ENCODE data around the gene CDKN2AIPNL. TPM values are rescaled to one million over a fixed set of nuclear protein-coding genes. Genes with fewer than 3 reads are reported as not detected.

Gene CDKN2AIPNL
- total RNA-seq, 4 donors from 2014 or later: 17.9 to 19.9 (median 18.8) TPM

- Histone ChIP-seq H3K27ac (replicated peaks in 1 of 4) (no peak overlapping the region), H3K27me3 (no peaks in the 10 kb centered on the region), H3K9me3 (peaks cover 0 to 9% (median 3%) of the 10 kb centered on the region in 4 donors), H3K36me3 (no peaks in the 10 kb centered on the region), H3K4me3 (no peak overlapping the region), H3K4me1 (no peaks in the 10 kb centered on the region)
- 93% methylated on average over 2 of the region's 2 CpGs for WGBS
- DNase-seq (ENCODE audit: extremely low spot score): no peak
- intact Hi-C loops (cut with DNase I): no loop called here
- TF ChIP-seq POLR2AphosphoS5 (IDR thresholded peaks at IDR 0.05) (no peak), POLR2A (IDR thresholded peaks at IDR 0.05; ENCODE audit: low read depth) (no peak), EP300 (IDR thresholded peaks at IDR 0.05) (no peak)
- TF ChIP-seq, protein P1, sequence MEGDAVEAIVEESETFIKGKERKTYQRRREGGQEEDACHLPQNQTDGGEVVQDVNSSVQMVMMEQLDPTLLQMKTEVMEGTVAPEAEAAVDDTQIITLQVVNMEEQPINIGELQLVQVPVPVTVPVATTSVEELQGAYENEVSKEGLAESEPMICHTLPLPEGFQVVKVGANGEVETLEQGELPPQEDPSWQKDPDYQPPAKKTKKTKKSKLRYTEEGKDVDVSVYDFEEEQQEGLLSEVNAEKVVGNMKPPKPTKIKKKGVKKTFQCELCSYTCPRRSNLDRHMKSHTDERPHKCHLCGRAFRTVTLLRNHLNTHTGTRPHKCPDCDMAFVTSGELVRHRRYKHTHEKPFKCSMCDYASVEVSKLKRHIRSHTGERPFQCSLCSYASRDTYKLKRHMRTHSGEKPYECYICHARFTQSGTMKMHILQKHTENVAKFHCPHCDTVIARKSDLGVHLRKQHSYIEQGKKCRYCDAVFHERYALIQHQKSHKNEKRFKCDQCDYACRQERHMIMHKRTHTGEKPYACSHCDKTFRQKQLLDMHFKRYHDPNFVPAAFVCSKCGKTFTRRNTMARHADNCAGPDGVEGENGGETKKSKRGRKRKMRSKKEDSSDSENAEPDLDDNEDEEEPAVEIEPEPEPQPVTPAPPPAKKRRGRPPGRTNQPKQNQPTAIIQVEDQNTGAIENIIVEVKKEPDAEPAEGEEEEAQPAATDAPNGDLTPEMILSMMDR (IDR thresholded peaks at IDR 0.05): no peak
Observed at GRCh38 chr5:134420343-134420742, 8.7 kb upstream of the CDKN2AIPNL start.

- no peaks in the 10 kb centered on the region for H3K4me1 ChIP-seq
- intact Hi-C loops (cut with DNase I): no loop called here
- peaks cover 0 to 9% (median 3%) of the 10 kb centered on the region in 4 donors for H3K9me3 ChIP-seq
- H3K27me3 ChIP-seq: no peaks in the 10 kb centered on the region
- no peak overlapping the region for H3K4me3 ChIP-seq
- H3K36me3 ChIP-seq: no peaks in the 10 kb centered on the region
- TF ChIP-seq, protein P1 (IDR thresholded peaks at IDR 0.05): no peak
- TF ChIP-seq POLR2A (IDR thresholded peaks at IDR 0.05; ENCODE audit: low read depth) (no peak), POLR2AphosphoS5 (IDR thresholded peaks at IDR 0.05) (no peak)
- 94% methylated on average over 3 of the region's 3 CpGs for WGBS
- no peak for DNase-seq (ENCODE audit: extremely low spot score)
- H3K27ac ChIP-seq (replicated peaks in 1 of 4): no peak overlapping the region
Observed at GRCh38 chr5:134418958-134419357, 7.3 kb upstream of the CDKN2AIPNL start.

DNA sequence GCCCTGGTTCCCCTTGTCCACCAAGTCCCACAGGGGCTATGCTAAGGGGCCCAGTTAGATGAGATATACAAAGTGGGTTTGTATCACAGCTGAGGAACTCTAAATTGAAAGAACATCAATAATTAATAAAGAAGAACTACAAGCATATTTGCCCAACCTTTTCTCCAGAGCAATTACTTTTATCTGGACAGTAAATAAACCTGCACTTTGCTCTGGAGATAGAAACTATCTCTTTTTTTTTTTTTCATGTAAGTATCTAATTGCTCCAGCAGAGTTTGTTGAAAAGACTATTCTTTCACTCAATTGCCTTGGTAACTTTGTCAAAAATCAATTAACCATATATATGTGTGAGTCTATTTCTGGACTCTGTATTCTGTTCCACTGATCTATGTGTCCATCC is 6.0 kb upstream of the CDKN2AIPNL start:
- intact Hi-C loops (cut with DNase I): no loop called here
- no peak overlapping the region for H3K4me3 ChIP-seq
- H3K9me3 ChIP-seq: peaks cover 0 to 9% (median 3%) of the 10 kb centered on the region in 4 donors
- H3K27ac ChIP-seq (replicated peaks in 1 of 4): no peak overlapping the region
- TF ChIP-seq POLR2A (IDR thresholded peaks at IDR 0.05; ENCODE audit: low read depth) (no peak), EP300 (IDR thresholded peaks at IDR 0.05) (no peak), POLR2AphosphoS5 (IDR thresholded peaks at IDR 0.05) (no peak)
- TF ChIP-seq, protein P1 (IDR thresholded peaks at IDR 0.05): no peak
- no peaks in the 10 kb centered on the region for H3K36me3 ChIP-seq
- no peaks in the 10 kb centered on the region for H3K27me3 ChIP-seq
- H3K4me1 ChIP-seq: peaks cover 3 to 6% (median 5%) of the 10 kb centered on the region in 4 donors
- no peak for DNase-seq (ENCODE audit: extremely low spot score)

DNA sequence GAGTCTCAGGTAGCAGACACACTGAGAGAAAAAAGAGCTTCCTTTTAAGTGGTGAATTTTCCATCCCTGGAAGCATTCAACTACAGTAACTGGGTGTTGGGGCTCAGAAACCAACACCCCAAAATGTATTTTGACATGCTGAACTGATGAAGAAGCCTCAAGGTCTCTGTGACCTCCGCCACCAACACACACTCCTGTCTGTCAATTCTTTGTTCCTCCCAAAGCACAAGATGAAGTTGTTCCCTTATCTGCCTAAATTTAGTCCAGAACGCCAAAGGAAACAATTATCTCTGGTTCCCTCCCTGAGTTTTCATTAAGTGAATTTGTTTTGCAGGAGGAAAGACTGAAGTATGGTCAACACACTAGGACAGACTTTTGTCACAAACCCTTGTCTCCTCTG is 1.4 kb upstream of the CDKN2AIPNL start:
- Histone ChIP-seq H3K4me3 (no peak overlapping the region), H3K27me3 (no peaks in the 10 kb centered on the region), H3K4me1 (peaks cover 22 to 43% (median 38%) of the 10 kb centered on the region in 4 donors), H3K36me3 (no peaks in the 10 kb centered on the region), H3K9me3 (no peaks in the 10 kb centered on the region), H3K27ac (replicated peaks in 1 of 4) (peak overlapping the region; percentile 82 to 87 (median 85))
- TF ChIP-seq, protein P1 (IDR thresholded peaks at IDR 0.05): no peak
- TF ChIP-seq POLR2AphosphoS5 (IDR thresholded peaks at IDR 0.05) (no peak), POLR2A (IDR thresholded peaks at IDR 0.05; ENCODE audit: low read depth) (no peak)
- intact Hi-C loops (cut with DNase I): loop anchor here (2.0 to 5.0 kb wide), 3 partner anchors 41 to 109 kb away; partner anchors contain the start of gene UBE2B
- 87% methylated on average over 2 of the region's 2 CpGs for WGBS
- DNase-seq (ENCODE audit: extremely low spot score): no peak

GRCh38 chr5:134411228-134411545 is 494 bp downstream of the CDKN2AIPNL start:
- Histone ChIP-seq H3K36me3 (peaks cover 0 to 15% (median 7%) of the 10 kb centered on the region in 4 donors), H3K27ac (replicated peaks in 1 of 4) (peak overlapping the region; percentile 82 to 87 (median 85)), H3K4me1 (peaks cover 22 to 43% (median 38%) of the 10 kb centered on the region in 4 donors), H3K9me3 (no peaks in the 10 kb centered on the region), H3K4me3 (peak overlapping the region; percentile 71 to 84 (median 82)), H3K27me3 (no peaks in the 10 kb centered on the region)
- no peak for DNase-seq (ENCODE audit: extremely low spot score)
- intact Hi-C loops (cut with DNase I): loop anchor here (2.0 to 5.0 kb wide), 3 partner anchors 39 to 168 kb away; partner anchors contain the start of gene UBE2B
- no peak for TF ChIP-seq POLR2A (IDR thresholded peaks at IDR 0.05; ENCODE audit: low read depth)
- no peak for TF ChIP-seq POLR2AphosphoS5 (IDR thresholded peaks at IDR 0.05)
- no peak for TF ChIP-seq EP300 (IDR thresholded peaks at IDR 0.05)
- TF ChIP-seq, protein P1 (IDR thresholded peaks at IDR 0.05): no peak
- WGBS: 8% methylated on average over 9 of the region's 9 CpGs
